HG03432 (cell line): ENCODE measurements around the gene NME7.
"Not testable (repeated sequence)": the region's sequence is repeated elsewhere in the genome, so short reads cannot be mapped to it uniquely, and the experiment has no call there.

Experiments
- ATAC-seq: cut with Tn5 transposase; IDR thresholded peaks from one replicate; pipeline ENCODE4 v1.9.1; 2021; ENCODE audit warnings: mild to moderate bottlenecking, moderate library complexity; ENCODE audit not compliant: unreplicated experiment

Gene NME7

GRCh38 chr1:169307176-169307575 lies 60.4 kb downstream of the NME7 start:
- no peak for ATAC-seq

- ATAC-seq = peak; percentile 54
Measured at GRCh38 chr1:169305948-169306347, 61.6 kb downstream of the NME7 start.

- no peak for ATAC-seq
Measured at GRCh38 chr1:169305356-169305755, 62.2 kb downstream of the NME7 start.

GRCh38 chr1:169300854-169301253 lies 66.7 kb downstream of the NME7 start:
- ATAC-seq = no peak

- no peak for ATAC-seq
Measured at GRCh38 chr1:169298441-169298840, 69.2 kb downstream of the NME7 start.

- ATAC-seq = no peak
Measured at GRCh38 chr1:169295846-169296245, 71.8 kb downstream of the NME7 start.

GRCh38 chr1:169295425-169295824 lies 72.2 kb downstream of the NME7 start:
- ATAC-seq = no peak

- no peak for ATAC-seq
Measured at GRCh38 chr1:169289016-169289415, 78.6 kb downstream of the NME7 start.

GRCh38 chr1:169288011-169288414 lies 79.6 kb downstream of the NME7 start:
- ATAC-seq = no peak

- ATAC-seq = no peak
Measured at GRCh38 chr1:169287280-169287679, 80.3 kb downstream of the NME7 start.

GRCh38 chr1:169281562-169281961 lies 86.0 kb downstream of the NME7 start:
- not testable (repeated sequence) for ATAC-seq

- peak; percentile 76 for ATAC-seq
Measured at GRCh38 chr1:169271098-169271497, 96.5 kb downstream of the NME7 start.

GRCh38 chr1:169266133-169266532 lies 101.5 kb downstream of the NME7 start:
- no peak for ATAC-seq

- no peak for ATAC-seq
Measured at GRCh38 chr1:169263059-169263458, 104.5 kb downstream of the NME7 start.

GRCh38 chr1:169261884-169262283 lies 105.7 kb downstream of the NME7 start:
- ATAC-seq = no peak

- ATAC-seq = no peak
Measured at GRCh38 chr1:169260478-169261151, 107.0 kb downstream of the NME7 start.

GRCh38 chr1:169259816-169260215 lies 107.8 kb downstream of the NME7 start:
- no peak for ATAC-seq

GRCh38 chr1:169250795-169251194 lies 116.8 kb downstream of the NME7 start:
- no peak for ATAC-seq

GRCh38 chr1:169250022-169250421 lies 117.6 kb downstream of the NME7 start:
- no peak for ATAC-seq

- no peak for ATAC-seq
Measured at GRCh38 chr1:169249611-169250010, 118.0 kb downstream of the NME7 start.

- ATAC-seq = no peak
Measured at GRCh38 chr1:169245706-169246105, 121.9 kb downstream of the NME7 start.

- no peak for ATAC-seq
Measured at GRCh38 chr1:169240449-169241232, 127.0 kb downstream of the NME7 start.
